HL-60 (cell line): ENCODE data around the gene ANKRD31.

ENCODE experiments used
- CTCF ChIP-seq: IDR thresholded peaks from one replicate; pipeline ENCODE4 v1.5.1; 2011; ENCODE audit warnings: low read length, control low read depth, inconsistent platforms; ENCODE audit not compliant: insufficient read depth
- GABPA ChIP-seq: IDR thresholded peaks from 2 replicates; pipeline ENCODE4 v1.6.1; 2012; ENCODE audit warnings: low read depth
- POLR2AphosphoS5 ChIP-seq: IDR thresholded peaks from 2 replicates; pipeline ENCODE4 v1.6.1; 2012; ENCODE audit warnings: low read depth
- REST ChIP-seq: IDR thresholded peaks from 2 replicates; pipeline ENCODE4 v1.6.1; 2012; ENCODE audit warnings: low read depth; ENCODE audit not compliant: insufficient replicate concordance
- SPI1 ChIP-seq: IDR thresholded peaks from 2 replicates; pipeline ENCODE4 v1.6.1; 2012; ENCODE audit warnings: low read depth, mild to moderate bottlenecking, borderline replicate concordance

- TF ChIP-seq CTCF, result no peak
- no peak for TF ChIP-seq POLR2AphosphoS5
- TF ChIP-seq REST, result no peak
- no peak for TF ChIP-seq SPI1
- TF ChIP-seq GABPA, result no peak
Measured at GRCh38 chr5:75203604-75204003, 33.1 kb downstream of the ANKRD31 start.
